Measurements from ENCODE around the gene GLCCI1. TPM values are rescaled to one million over a fixed set of nuclear protein-coding genes. Genes with fewer than 3 reads are reported as not detected.

GLCCI1 gene
- total RNA-seq (88.1 TPM), polyA plus RNA-seq (10 to 100 TPM; 12.6 to 36.7 (median 23.7) TPM)

DNA sequence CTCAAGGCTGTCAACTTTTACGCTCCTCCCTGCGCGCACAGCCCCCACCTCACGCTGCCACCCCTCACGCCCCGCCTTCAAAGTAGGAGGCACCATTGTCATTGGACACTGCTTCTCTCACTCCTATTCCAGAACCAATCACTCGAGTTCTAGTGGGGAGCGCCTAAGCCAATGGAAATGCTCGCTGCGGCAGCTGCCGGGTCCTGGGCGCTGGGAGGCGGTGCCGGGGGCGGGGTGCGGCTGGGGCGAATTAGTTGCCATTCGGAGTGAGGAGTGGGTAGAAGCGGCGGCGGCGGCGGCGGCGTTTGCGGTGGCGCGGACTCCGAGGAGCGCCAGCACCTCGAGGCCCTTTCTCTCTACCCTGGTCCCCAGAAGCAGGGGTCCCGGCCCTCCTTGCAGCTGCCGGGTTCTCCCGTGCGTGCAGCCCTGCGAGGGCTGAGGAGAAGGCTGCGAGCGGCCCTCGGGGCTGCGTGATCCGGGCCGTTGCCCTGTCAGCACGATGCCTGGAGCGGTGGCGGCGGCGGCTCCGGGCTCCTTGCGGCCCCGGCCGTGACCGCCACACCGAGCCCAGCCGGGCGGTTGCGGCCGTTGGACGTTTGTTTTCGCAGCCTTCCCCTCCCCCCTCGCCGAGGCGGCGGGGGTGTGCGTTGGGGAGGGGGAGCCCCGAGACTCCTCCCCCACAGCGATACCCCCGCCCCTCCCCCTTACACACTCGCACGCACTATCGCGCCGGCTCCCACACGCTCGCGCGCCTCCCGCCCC is at the start of gene GLCCI1:
GLCCI1 (plus strand) TSS at position 253 of the 762 bp plus-strand sequence. CDS start 555 bp downstream, outside the sequence.
- Mint-ChIP-seq H3K27me3 (no peaks in the 10 kb centered on the region), H3K4me3 (peak within 1 kb of the TSS; percentile 91 to 98 (median 96)), H3K36me3 (no peaks in the 10 kb centered on the region), H3K9me3 (no peaks in the 10 kb centered on the region), H3K4me1 (peaks cover 5 to 28% (median 21%) of the 10 kb centered on the region in 4 donors), H3K27ac (peak within 1 kb of the TSS; percentile 92 to 96 (median 96))
- Histone ChIP-seq H3K27me3 (ENCODE audit: control insufficient read depth, insufficient read depth, low read length) (no peaks in the 10 kb centered on the region), H3K4me1 (ENCODE audit: control insufficient read depth, insufficient read depth, low read length, poor library complexity, severe bottlenecking) (peaks cover 36% of the 10 kb centered on the region), H3K36me3 (ENCODE audit: control insufficient read depth, insufficient read depth, low read length) (no peaks in the 10 kb centered on the region), H3K4me3 (ENCODE audit: low read depth, low read length) (peak within 1 kb of the TSS; percentile 99), H3K9me3 (ENCODE audit: control insufficient read depth in 2 of 2, low read length in 2 of 2) (no peaks in the 10 kb centered on the region), H3K27ac (ENCODE audit: insufficient read depth, low read length, poor library complexity, severe bottlenecking) (peak within 1 kb of the TSS; percentile 91)
- DNase-seq (peak; percentile 96 to 99 (median 98)), ATAC-seq (ENCODE audit: low read depth in 2 of 2) (peak; percentile 91 to 93)

DNA sequence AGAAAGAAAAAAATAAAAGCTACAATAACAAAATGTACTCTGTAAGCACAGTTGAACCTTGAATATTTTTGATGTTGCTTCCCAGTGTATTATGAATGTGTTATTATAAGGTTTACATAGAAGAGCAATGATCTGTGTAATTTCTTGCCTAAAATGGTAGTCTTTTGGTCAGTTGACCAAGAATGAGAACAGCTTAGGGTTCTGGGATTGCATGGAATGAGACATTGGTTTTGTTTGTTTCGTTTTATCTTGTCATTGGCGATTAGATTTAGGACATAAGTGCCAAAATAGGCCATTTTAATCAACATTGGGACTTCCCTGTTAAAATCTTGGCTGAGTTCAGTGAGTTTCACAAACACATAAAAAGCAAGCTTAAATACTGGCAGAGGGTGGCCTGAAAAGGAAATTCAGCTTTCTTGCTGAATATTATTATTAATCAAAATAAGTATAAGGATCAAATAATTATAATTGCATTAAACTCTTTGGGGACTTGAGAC is 49.1 kb upstream of the GLCCI1 start:
- no peak overlapping the region for H3K27ac ChIP-seq (ENCODE audit: insufficient read depth, low read length, poor library complexity, severe bottlenecking)

DNA sequence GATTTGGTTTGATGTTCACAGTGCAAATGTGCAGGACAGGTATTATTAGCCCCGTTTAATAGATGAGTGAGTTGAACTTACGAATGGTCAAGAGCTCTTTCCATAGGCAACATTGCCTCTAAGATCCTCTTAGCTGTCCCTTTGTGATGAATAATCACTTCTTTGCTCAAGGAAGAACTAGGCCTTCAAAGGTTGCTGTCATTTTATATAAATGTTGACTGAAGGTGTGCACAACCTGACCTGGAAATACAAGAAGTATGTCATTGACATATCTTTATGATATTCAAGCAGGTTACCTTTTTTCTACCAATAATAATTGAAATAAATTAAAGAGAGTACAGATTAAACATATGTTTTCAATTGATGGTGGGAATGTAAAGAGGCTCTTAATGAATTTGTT is 48.5 kb upstream of the GLCCI1 start:
- ATAC-seq (ENCODE audit: low read depth in 2 of 2) (no peak), DNase-seq (no peak)
- Histone ChIP-seq H3K27ac (ENCODE audit: insufficient read depth, low read length, poor library complexity, severe bottlenecking) (peak overlapping the region; percentile 71), H3K27me3 (ENCODE audit: control insufficient read depth, insufficient read depth, low read length) (no peaks in the 10 kb centered on the region), H3K4me1 (ENCODE audit: control insufficient read depth, insufficient read depth, low read length, poor library complexity, severe bottlenecking) (peaks cover 34% of the 10 kb centered on the region), H3K9me3 (ENCODE audit: control insufficient read depth in 2 of 2, low read length in 2 of 2) (no peaks in the 10 kb centered on the region), H3K36me3 (ENCODE audit: control insufficient read depth, insufficient read depth, low read length) (no peaks in the 10 kb centered on the region), H3K4me3 (ENCODE audit: low read depth, low read length) (peak overlapping the region; percentile 86)
- Mint-ChIP-seq H3K9me3 (no peaks in the 10 kb centered on the region), H3K4me1 (peaks cover 29 to 50% (median 34%) of the 10 kb centered on the region in 4 donors), H3K27ac (peak overlapping the region; percentile 71 to 92 (median 89)), H3K36me3 (peaks cover 10% of the 10 kb centered on the region), H3K27me3 (no peaks in the 10 kb centered on the region), H3K4me3 (peak overlapping the region; percentile 70 to 90 (median 80))

More for the DNA sequence above, 49.1 kb upstream of the GLCCI1 start:
- H3K9me3 ChIP-seq (ENCODE audit: control insufficient read depth in 2 of 2, low read length in 2 of 2) = no peaks in the 10 kb centered on the region
- H3K36me3 ChIP-seq (ENCODE audit: control insufficient read depth, insufficient read depth, low read length) = no peaks in the 10 kb centered on the region
- DNase-seq (no peak), ATAC-seq (ENCODE audit: low read depth in 2 of 2) (no peak)
- Mint-ChIP-seq H3K36me3 (peaks cover 10% of the 10 kb centered on the region), H3K4me3 (peak overlapping the region in 3 of 4 donors; percentile 26 to 64 (median 26)), H3K4me1 (peaks cover 27 to 47% (median 31%) of the 10 kb centered on the region in 4 donors), H3K9me3 (peaks cover 0 to 2% (median 0%) of the 10 kb centered on the region in 7 donors), H3K27ac (peak overlapping the region in 2 of 3 donors; percentile 47 to 59), H3K27me3 (no peaks in the 10 kb centered on the region)
- H3K27me3 ChIP-seq (ENCODE audit: control insufficient read depth, insufficient read depth, low read length) = no peaks in the 10 kb centered on the region
- peaks cover 32% of the 10 kb centered on the region for H3K4me1 ChIP-seq (ENCODE audit: control insufficient read depth, insufficient read depth, low read length, poor library complexity, severe bottlenecking)
- peak overlapping the region; percentile 86 for H3K4me3 ChIP-seq (ENCODE audit: low read depth, low read length)

DNA sequence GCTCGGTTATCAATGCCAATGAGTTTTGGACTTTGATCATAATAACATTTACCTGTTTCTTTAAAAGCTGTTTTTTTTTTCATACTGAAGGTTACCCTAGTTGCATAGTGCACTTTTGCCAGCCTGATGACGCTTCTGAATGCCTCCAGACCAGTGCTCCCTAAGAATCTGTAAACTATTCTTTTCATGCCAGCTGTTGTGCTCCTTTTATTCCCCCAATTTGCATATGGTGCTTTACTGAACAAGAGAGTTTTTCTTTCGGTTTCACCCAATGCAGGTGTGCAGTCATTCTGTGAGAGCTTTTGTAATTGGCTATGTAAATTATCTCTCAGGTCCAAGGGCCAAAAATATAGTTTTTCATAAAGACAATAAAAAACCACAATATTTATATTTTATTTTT is 48.1 kb upstream of the GLCCI1 start:
- Mint-ChIP-seq H3K4me1 (peaks cover 29 to 50% (median 34%) of the 10 kb centered on the region in 4 donors), H3K9me3 (no peaks in the 10 kb centered on the region), H3K4me3 (peak overlapping the region; percentile 70 to 90 (median 80)), H3K27ac (peak overlapping the region; percentile 71 to 92 (median 89)), H3K27me3 (no peaks in the 10 kb centered on the region), H3K36me3 (peaks cover 10% of the 10 kb centered on the region)
- Histone ChIP-seq H3K9me3 (ENCODE audit: control insufficient read depth in 2 of 2, low read length in 2 of 2) (no peaks in the 10 kb centered on the region), H3K27me3 (ENCODE audit: control insufficient read depth, insufficient read depth, low read length) (no peaks in the 10 kb centered on the region), H3K36me3 (ENCODE audit: control insufficient read depth, insufficient read depth, low read length) (no peaks in the 10 kb centered on the region), H3K4me1 (ENCODE audit: control insufficient read depth, insufficient read depth, low read length, poor library complexity, severe bottlenecking) (peaks cover 34% of the 10 kb centered on the region), H3K4me3 (ENCODE audit: low read depth, low read length) (peak overlapping the region; percentile 86), H3K27ac (ENCODE audit: insufficient read depth, low read length, poor library complexity, severe bottlenecking) (peak overlapping the region; percentile 71)
- ATAC-seq (ENCODE audit: low read depth in 2 of 2) = peak; percentile 81 to 87
- peak; percentile 8 to 87 (median 57) for DNase-seq

DNA sequence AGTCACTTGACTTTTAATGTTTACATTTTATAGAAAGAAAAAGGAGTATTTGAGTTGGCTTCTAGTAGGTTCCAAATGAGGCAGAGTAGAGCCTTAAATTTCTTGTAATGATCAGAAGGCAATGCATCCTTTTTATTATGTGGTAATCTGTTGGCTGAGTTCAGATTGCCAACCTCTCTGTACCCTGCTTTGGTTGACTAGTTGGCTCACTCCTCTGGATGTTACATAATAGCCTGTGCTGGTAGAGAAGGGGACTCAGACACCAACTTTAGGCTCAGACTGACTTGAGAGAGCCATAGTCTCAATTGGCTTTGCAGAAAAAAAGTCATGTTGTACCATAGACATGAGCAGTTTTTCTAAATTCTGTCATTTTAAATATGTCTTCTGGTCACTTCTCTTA is 46.8 kb upstream of the GLCCI1 start:
- peaks cover 34% of the 10 kb centered on the region for H3K4me1 ChIP-seq (ENCODE audit: control insufficient read depth, insufficient read depth, low read length, poor library complexity, severe bottlenecking)
- H3K9me3 ChIP-seq (ENCODE audit: control insufficient read depth in 2 of 2, low read length in 2 of 2) = no peaks in the 10 kb centered on the region
- H3K27ac ChIP-seq (ENCODE audit: insufficient read depth, low read length, poor library complexity, severe bottlenecking) = no peak overlapping the region
- H3K36me3 Mint-ChIP-seq = no peaks in the 10 kb centered on the region
- no peaks in the 10 kb centered on the region for H3K36me3 ChIP-seq (ENCODE audit: control insufficient read depth, insufficient read depth, low read length)
- no peaks in the 10 kb centered on the region for H3K27me3 Mint-ChIP-seq
- H3K9me3 Mint-ChIP-seq = no peaks in the 10 kb centered on the region
- H3K4me3 ChIP-seq (ENCODE audit: low read depth, low read length) = peak overlapping the region; percentile 7
- peak overlapping the region in 2 of 3 donors; percentile 28 to 80 for H3K27ac Mint-ChIP-seq
- peak overlapping the region in 2 of 4 donors; percentile 10 to 22 for H3K4me3 Mint-ChIP-seq
- no peaks in the 10 kb centered on the region for H3K27me3 ChIP-seq (ENCODE audit: control insufficient read depth, insufficient read depth, low read length)
- DNase-seq (no peak), ATAC-seq (ENCODE audit: low read depth in 2 of 2) (no peak)
- H3K4me1 Mint-ChIP-seq = peaks cover 29 to 50% (median 34%) of the 10 kb centered on the region in 4 donors

DNA sequence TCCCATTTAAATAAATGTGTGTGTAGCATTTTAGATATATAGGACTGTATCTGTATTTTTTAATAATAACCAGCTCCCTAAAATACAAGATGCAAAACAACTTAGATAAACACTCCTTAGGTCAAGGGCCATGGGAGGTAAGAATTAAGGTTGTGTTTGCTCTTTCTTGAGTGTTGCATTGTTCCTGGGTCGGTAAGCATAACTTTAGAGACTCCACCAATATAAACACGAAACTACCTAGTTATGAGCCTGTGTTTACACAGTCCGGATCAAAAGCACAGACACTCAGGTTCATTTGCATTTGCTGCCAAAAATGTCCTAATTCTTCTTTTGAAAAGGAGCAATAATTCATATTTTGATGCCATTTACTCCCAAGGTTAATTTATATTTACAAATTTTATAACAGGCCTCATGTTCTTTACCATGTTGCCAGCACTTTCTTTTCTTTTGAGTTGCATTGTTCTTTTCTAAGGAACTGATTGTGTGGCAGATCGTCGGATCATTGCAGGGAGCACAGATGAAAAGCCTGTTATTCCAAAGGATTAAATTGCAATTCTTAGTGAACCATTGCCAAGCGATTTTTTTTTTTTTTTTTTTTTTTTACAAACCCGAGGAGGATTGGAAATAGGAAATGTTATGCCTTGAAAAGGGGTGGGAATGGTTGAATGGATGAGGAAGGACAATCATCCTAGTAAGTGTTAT is 45.8 kb upstream of the GLCCI1 start:
- Histone ChIP-seq H3K4me1 (ENCODE audit: control insufficient read depth, insufficient read depth, low read length, poor library complexity, severe bottlenecking) (peaks cover 34% of the 10 kb centered on the region), H3K9me3 (ENCODE audit: control insufficient read depth in 2 of 2, low read length in 2 of 2) (no peaks in the 10 kb centered on the region), H3K27ac (ENCODE audit: insufficient read depth, low read length, poor library complexity, severe bottlenecking) (no peak overlapping the region), H3K4me3 (ENCODE audit: low read depth, low read length) (no peak overlapping the region), H3K36me3 (ENCODE audit: control insufficient read depth, insufficient read depth, low read length) (no peaks in the 10 kb centered on the region), H3K27me3 (ENCODE audit: control insufficient read depth, insufficient read depth, low read length) (no peaks in the 10 kb centered on the region)
- DNase-seq (no peak), ATAC-seq (ENCODE audit: low read depth in 2 of 2) (no peak)
- Mint-ChIP-seq H3K27ac (peak overlapping the region in 1 of 3 donors; percentile 80), H3K4me3 (peak overlapping the region in 2 of 4 donors; percentile 22 to 39), H3K9me3 (no peaks in the 10 kb centered on the region), H3K36me3 (no peaks in the 10 kb centered on the region), H3K4me1 (peaks cover 29 to 50% (median 34%) of the 10 kb centered on the region in 4 donors), H3K27me3 (no peaks in the 10 kb centered on the region)

DNA sequence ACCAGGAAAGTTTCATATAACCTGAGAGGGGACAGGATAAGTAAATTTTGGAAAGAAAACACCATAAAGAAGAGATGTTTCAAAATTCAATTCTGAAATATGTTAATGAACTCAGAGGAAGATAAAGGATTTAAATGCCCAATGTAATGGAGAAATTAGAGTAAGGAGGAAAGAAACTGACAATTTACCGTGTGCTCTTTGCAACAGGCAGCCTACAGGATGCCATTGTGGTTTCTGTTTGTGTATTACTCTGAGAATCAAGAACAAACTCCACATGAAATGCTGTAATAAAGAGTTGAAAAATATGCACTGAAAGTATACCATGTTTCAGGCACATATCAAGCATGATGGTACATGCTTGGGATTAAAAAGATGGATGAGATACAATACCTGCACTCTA is 44.8 kb upstream of the GLCCI1 start:
- H3K4me3 ChIP-seq (ENCODE audit: low read depth, low read length) = peak overlapping the region; percentile 65
- H3K9me3 ChIP-seq (ENCODE audit: control insufficient read depth in 2 of 2, low read length in 2 of 2) = no peaks in the 10 kb centered on the region
- peaks cover 34% of the 10 kb centered on the region for H3K4me1 ChIP-seq (ENCODE audit: control insufficient read depth, insufficient read depth, low read length, poor library complexity, severe bottlenecking)
- Mint-ChIP-seq H3K27ac (peak overlapping the region in 2 of 3 donors; percentile 42 to 52), H3K4me1 (peaks cover 27 to 47% (median 34%) of the 10 kb centered on the region in 4 donors), H3K27me3 (no peaks in the 10 kb centered on the region), H3K4me3 (peak overlapping the region; percentile 9 to 56 (median 43)), H3K36me3 (no peaks in the 10 kb centered on the region), H3K9me3 (no peaks in the 10 kb centered on the region)
- DNase-seq (peak in 2 of 3 donors; percentile 16 to 56), ATAC-seq (ENCODE audit: low read depth in 2 of 2) (peak in 1 of 2 donors; percentile 48)
- H3K27me3 ChIP-seq (ENCODE audit: control insufficient read depth, insufficient read depth, low read length) = no peaks in the 10 kb centered on the region
- no peaks in the 10 kb centered on the region for H3K36me3 ChIP-seq (ENCODE audit: control insufficient read depth, insufficient read depth, low read length)
- no peak overlapping the region for H3K27ac ChIP-seq (ENCODE audit: insufficient read depth, low read length, poor library complexity, severe bottlenecking)

All from CD4-positive, CD25-positive, alpha-beta regulatory T cell (primary cell).